GM12873 (cell line): ENCODE results near the gene HSF4.

Source experiments
- TF ChIP-seq, protein P1 (sequence below): IDR thresholded peaks from 2 replicates; pipeline ENCODE4 v1.5.1; 2012; ENCODE audit warnings: low read depth, mild to moderate bottlenecking, moderate library complexity, low read length, control low read depth; ENCODE audit not compliant: insufficient read depth; ENCODE audit errors: missing control alignments

HSF4 gene

DNA sequence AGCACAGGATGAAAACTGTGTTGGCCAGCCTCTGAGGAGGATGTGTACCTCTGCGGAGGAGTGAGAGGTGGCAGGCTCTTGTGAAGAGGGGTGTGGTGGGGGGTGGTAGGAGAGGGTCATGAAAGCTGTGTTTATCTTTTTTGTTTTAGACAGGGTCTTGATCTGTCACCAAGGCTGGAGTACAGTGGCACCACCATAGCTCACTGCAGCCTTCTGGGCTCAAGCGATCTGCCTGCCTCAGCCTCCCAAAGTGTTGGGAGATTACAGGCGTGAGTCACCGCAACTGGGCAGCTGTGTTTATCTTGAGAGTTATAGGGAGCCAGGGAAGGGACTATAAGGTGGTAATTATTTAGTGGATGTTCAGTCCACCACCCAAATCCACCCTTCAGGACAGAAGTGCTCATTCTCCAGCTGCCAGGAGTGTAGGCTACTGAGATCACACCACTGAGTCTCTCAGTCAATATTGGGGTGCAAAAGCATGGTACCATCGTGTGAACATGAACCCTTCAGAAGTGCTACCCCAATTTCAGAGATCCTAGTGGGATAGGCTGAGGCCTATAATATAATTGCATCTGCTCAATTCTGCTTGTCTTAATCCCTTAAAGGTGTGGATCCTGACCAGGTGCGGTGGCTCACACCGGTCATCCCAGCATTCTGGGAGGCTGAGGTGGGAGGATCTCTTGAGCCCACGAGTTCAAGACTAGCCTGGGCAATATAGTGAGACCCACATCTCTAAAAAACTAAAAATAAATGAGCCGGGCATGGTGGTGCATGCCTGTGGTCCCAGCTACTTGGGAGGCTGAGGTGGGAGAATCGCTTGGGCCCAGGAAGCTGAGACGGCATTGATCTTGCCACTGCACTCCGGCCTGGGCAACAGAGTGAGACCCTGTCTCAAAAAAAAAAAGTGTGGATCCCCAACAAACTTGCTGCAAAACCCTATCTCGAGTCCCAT lies 26.2 kb downstream of the HSF4 start:
- TF ChIP-seq, protein P1, sequence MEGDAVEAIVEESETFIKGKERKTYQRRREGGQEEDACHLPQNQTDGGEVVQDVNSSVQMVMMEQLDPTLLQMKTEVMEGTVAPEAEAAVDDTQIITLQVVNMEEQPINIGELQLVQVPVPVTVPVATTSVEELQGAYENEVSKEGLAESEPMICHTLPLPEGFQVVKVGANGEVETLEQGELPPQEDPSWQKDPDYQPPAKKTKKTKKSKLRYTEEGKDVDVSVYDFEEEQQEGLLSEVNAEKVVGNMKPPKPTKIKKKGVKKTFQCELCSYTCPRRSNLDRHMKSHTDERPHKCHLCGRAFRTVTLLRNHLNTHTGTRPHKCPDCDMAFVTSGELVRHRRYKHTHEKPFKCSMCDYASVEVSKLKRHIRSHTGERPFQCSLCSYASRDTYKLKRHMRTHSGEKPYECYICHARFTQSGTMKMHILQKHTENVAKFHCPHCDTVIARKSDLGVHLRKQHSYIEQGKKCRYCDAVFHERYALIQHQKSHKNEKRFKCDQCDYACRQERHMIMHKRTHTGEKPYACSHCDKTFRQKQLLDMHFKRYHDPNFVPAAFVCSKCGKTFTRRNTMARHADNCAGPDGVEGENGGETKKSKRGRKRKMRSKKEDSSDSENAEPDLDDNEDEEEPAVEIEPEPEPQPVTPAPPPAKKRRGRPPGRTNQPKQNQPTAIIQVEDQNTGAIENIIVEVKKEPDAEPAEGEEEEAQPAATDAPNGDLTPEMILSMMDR, result no peak

DNA sequence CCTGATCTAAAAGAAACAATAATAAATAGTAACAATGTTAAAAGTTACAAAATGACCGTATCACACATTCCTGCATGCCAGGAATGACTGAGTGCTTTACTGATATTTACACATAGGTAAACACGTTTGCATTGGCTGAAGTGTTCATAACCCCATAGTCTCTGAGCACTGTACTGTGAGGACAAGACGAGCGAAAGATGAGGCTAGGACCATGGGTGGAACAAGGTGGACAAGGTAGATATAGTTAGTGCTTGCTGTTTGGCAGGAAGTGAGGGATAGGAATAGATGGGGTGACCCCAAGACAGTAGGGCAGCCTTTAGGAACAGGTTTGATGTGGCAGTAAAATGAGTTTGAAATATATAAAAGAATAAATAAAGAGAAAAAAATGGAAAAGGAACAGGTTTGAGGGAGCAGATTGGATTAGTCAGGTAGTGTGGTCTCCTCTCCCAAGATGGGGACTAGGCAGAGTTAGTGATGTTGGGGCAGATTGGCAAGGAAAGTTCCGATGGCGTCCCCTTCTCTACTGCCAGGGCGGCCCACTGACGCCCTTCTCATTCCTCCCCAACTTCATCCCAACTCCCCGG lies 27.0 kb downstream of the HSF4 start:
- TF ChIP-seq, protein P1, result no peak

DNA sequence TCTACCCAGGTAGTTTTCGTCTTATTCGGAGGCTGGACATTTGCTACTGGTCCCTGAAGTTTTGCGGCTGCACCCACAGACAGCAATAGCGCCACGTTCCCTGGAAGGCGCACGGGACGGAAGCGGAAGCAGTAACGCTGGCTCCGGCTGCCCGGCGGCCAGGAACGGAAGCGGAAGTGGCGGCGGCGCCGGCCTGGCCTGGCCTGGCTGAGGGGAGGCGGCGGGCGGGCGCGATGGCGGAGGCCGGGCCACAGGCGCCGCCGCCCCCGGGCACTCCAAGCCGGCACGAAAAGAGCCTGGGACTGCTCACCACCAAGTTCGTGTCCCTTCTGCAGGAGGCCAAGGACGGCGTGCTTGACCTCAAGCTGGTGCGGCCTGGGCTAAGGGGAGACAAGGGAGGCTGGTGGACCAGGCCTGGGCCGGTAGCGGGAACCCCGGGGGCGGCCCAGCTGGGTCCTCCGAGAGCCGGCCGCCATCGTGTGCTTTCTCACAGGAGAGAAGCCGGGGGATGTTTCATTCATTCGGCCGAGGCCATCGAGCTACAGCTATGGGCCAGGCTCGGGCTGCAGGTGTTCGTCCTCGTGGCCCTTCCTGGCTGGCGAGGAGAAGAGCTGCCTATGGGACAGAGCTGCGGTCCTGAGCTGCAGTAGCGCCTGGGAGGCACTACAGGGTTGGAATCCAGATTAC lies 27.6 kb downstream of the HSF4 start, which contains the start of gene E2F4:
TSS of gene E2F4 (plus strand) at position 161 of the 687 bp plus-strand sequence. CDS start at position 234, 73 bp downstream.
- TF ChIP-seq, protein P1, result no peak

GRCh38 chr16:67192781-67193361 lies 28.3 kb downstream of the HSF4 start:
- TF ChIP-seq, protein P1, result no peak

- TF ChIP-seq, protein P1, result no peak
These were observed 29.0 kb downstream of the HSF4 start for GRCh38 chr16:67193536-67193935.

DNA sequence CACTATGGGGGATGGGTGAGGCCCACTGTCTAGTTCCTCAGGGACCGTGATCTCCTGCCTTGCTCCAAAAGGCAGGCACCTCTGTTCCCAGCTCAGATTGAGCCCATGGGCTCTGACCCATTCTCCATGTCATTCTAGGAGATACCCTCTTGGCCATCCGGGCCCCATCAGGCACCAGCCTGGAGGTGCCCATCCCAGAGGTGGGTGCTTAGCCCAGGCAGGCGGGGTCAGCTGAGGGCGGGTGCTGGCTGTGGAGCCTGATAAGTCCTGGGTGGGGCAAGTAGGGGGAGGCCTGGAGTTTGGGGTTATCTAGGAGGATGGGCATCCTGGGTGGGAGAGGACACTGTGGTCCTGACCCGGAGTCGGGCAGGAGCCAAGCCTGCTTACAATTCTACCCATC lies 29.7 kb downstream of the HSF4 start:
- TF ChIP-seq, protein P1, result no peak
